ENCODE data around the gene COX6B2. TPM values are rescaled to one million over a fixed set of nuclear protein-coding genes. Genes with fewer than 3 reads are reported as not detected.

Gene COX6B2
- total RNA-seq, 1 donor from 2014 or later = 0.16 TPM

GRCh38 chr19:55353356-55353802, 1.1 kb downstream of the COX6B2 start:
- H3K4me3 Mint-ChIP-seq = peak overlapping the region; percentile 59
- H3K9me3 Mint-ChIP-seq = no peaks in the 10 kb centered on the region

GRCh38 chr19:55352549-55353145, 1.9 kb downstream of the COX6B2 start:
- TF ChIP-seq, protein P1, sequence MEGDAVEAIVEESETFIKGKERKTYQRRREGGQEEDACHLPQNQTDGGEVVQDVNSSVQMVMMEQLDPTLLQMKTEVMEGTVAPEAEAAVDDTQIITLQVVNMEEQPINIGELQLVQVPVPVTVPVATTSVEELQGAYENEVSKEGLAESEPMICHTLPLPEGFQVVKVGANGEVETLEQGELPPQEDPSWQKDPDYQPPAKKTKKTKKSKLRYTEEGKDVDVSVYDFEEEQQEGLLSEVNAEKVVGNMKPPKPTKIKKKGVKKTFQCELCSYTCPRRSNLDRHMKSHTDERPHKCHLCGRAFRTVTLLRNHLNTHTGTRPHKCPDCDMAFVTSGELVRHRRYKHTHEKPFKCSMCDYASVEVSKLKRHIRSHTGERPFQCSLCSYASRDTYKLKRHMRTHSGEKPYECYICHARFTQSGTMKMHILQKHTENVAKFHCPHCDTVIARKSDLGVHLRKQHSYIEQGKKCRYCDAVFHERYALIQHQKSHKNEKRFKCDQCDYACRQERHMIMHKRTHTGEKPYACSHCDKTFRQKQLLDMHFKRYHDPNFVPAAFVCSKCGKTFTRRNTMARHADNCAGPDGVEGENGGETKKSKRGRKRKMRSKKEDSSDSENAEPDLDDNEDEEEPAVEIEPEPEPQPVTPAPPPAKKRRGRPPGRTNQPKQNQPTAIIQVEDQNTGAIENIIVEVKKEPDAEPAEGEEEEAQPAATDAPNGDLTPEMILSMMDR (conservative IDR thresholded peaks at IDR 0.05) = no peak
- H3K27me3 Mint-ChIP-seq (ENCODE audit: low read depth) = peaks cover 69% of the 10 kb centered on the region
- H3K4me3 Mint-ChIP-seq = peak overlapping the region; percentile 62

More at GRCh38 chr19:55353356-55353802, 1.1 kb downstream of the COX6B2 start:
- TF ChIP-seq, protein P1 (conservative IDR thresholded peaks at IDR 0.05) = no peak
- Mint-ChIP-seq H3K27me3 (ENCODE audit: low read depth) (peaks cover 74% of the 10 kb centered on the region), H3K4me1 (peaks cover 8% of the 10 kb centered on the region), H3K36me3 (ENCODE audit: low read depth) (no peaks in the 10 kb centered on the region), H3K27ac (ENCODE audit: unreplicated experiment) (no peak overlapping the region)
- no peak for DNase-seq (ENCODE audit: low read depth, low spot score)

DNA sequence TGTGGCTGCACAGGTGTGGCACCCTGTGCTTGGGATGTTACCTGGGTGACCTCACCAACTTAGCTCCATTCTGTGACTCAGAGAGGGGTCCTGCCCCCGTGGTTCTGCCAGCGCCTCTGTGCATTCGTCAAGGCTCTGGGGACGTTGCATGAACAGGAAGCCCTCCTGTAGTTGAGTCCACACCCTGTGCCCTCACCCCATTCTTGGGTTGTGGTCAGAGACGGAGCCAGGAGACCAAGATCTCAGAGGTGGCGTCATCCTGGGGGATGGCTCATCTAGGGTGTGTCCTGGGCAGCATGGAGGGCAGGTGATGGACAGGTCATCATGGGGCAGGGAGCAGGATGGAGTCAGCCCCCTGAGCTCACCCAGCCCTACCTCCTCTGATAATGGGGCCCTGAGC, 2.5 kb downstream of the COX6B2 start:
- H3K9me3 Mint-ChIP-seq = no peaks in the 10 kb centered on the region
- no peaks in the 10 kb centered on the region for H3K36me3 Mint-ChIP-seq (ENCODE audit: low read depth)
- H3K4me1 Mint-ChIP-seq = peaks cover 13% of the 10 kb centered on the region
- no peak for DNase-seq (ENCODE audit: low read depth, low spot score)
- TF ChIP-seq, protein P1 (conservative IDR thresholded peaks at IDR 0.05) = no peak
- H3K27ac Mint-ChIP-seq (ENCODE audit: unreplicated experiment) = no peak overlapping the region
- peaks cover 63% of the 10 kb centered on the region for H3K27me3 Mint-ChIP-seq (ENCODE audit: low read depth)
- H3K4me3 Mint-ChIP-seq = no peak overlapping the region

More at GRCh38 chr19:55352549-55353145, 1.9 kb downstream of the COX6B2 start:
- H3K4me1 Mint-ChIP-seq = peaks cover 13% of the 10 kb centered on the region
- H3K36me3 Mint-ChIP-seq (ENCODE audit: low read depth) = no peaks in the 10 kb centered on the region
- no peaks in the 10 kb centered on the region for H3K9me3 Mint-ChIP-seq
- DNase-seq (ENCODE audit: low read depth, low spot score) = no peak
- no peak overlapping the region for H3K27ac Mint-ChIP-seq (ENCODE audit: unreplicated experiment)

DNA sequence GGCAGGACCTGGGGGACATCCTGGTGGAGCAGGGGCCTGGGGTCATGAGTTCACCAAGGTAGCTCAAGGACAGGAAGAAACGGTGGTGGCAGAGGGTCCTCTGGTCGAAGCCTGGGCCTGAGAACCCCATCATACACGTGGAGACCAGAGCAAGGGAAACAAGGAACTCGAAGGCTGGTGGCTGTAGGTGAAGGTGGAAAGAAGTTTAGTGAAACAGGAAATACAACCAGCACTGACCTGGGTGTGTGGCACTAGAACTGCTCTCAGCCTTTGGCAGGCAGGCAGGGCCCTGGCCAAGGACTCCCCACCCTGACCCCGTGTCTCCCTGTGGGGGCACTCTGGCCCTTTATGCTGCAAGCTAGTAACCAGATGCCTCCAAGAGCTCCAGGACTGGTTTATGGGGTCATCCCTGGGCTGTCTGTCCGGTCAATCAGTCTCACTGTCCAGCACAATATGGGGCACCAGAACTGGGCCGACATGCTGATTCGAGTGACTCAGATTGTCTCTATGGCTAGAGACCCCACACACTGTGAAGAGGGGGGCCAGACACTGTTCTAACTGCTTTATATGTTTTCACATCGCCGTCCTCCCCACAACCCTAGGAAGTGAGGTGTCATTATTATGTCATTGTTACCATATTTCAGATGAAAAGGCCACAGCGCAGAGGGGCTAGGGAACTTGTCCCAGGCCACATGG, 3.8 kb downstream of the COX6B2 start:
- H3K4me3 Mint-ChIP-seq = peak overlapping the region; percentile 25
- H3K4me1 Mint-ChIP-seq = peaks cover 13% of the 10 kb centered on the region
- no peak for DNase-seq (ENCODE audit: low read depth, low spot score)
- no peaks in the 10 kb centered on the region for H3K9me3 Mint-ChIP-seq
- TF ChIP-seq, protein P1 (conservative IDR thresholded peaks at IDR 0.05) = no peak
- H3K36me3 Mint-ChIP-seq (ENCODE audit: low read depth) = no peaks in the 10 kb centered on the region
- peaks cover 50% of the 10 kb centered on the region for H3K27me3 Mint-ChIP-seq (ENCODE audit: low read depth)
- H3K27ac Mint-ChIP-seq (ENCODE audit: unreplicated experiment) = no peak overlapping the region

DNA sequence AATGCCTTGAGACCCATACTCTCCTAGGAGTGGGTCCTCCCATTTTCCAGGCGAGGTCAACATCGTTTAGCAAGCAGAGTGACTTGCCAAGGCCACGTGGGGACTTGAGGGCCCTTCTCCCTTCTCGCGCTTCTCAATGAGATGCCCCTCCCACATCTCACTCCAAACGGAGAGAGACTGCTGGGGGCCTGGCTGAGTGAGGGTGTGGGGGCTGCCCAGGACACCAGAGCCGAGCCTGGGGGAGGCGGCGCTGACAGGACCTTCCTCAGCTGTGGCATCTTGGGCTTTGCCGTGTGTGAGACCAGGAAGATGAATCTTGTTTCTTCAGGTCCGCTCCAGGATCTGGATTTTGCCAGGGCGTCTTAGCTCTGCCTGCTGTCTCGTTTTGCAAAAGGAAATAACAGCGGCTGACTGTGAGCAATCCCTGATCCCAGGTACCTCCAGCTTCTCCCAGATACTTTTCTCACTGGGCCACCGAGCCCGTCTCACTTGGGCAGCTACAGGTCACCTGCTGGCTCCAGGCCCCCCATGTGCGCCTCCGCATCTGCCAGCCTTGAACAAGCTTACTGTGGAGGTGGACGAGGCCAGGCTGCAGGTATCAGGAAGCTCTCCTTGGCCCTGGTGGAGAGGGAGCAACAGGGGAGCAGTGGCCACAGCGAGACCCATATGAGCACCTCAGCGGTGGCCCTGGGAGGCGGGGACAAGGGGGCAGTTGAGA, 6.0 kb downstream of the COX6B2 start:
- Mint-ChIP-seq H3K9me3 (no peaks in the 10 kb centered on the region), H3K27me3 (ENCODE audit: low read depth) (peaks cover 33% of the 10 kb centered on the region), H3K36me3 (ENCODE audit: low read depth) (no peaks in the 10 kb centered on the region), H3K27ac (ENCODE audit: unreplicated experiment) (no peak overlapping the region), H3K4me3 (no peak overlapping the region), H3K4me1 (peaks cover 16% of the 10 kb centered on the region)
- DNase-seq (ENCODE audit: low read depth, low spot score) = no peak
- TF ChIP-seq, protein P1 (conservative IDR thresholded peaks at IDR 0.05) = no peak
